Ectodermal cell (in vitro differentiated cells): ENCODE measurements around the gene REP15.

Source experiments
- H3K27ac ChIP-seq: 2 replicates; pipeline ENCODE4 v1.7.0; 2013; ENCODE audit warnings: mild to moderate bottlenecking, low read depth, low read length; ENCODE audit not compliant: insufficient read depth, poor library complexity, severe bottlenecking
- H3K27me3 ChIP-seq: 2 replicates; pipeline ENCODE4 v1.7.0; 2013; ENCODE audit warnings: mild to moderate bottlenecking, low read length; ENCODE audit not compliant: insufficient read depth, control insufficient read depth, poor library complexity, severe bottlenecking
- H3K36me3 ChIP-seq: one replicate; pipeline ENCODE4 v1.7.0; 2013; ENCODE audit warnings: low read length; ENCODE audit not compliant: control insufficient read depth, insufficient read depth
- H3K4me1 ChIP-seq: one replicate; pipeline ENCODE4 v1.7.0; 2013; ENCODE audit warnings: low read length; ENCODE audit not compliant: control insufficient read depth, insufficient read depth
- H3K4me3 ChIP-seq: 2 replicates; pipeline ENCODE4 v1.7.0; 2013; ENCODE audit warnings: low read depth, low read length, control low read depth; ENCODE audit not compliant: insufficient read depth
- H3K9me3 ChIP-seq: 2 replicates; pipeline ENCODE4 v1.7.0; 2013; ENCODE audit warnings: mild to moderate bottlenecking, low read length, moderate library complexity; ENCODE audit not compliant: control insufficient read depth
- WGBS, 2 experiments: methylation state at CpG; one replicate each; pipeline ENCODE4 v1.1.7; 2013; ENCODE audit warnings: missing lambda C conversion rate in 2 of 2; 5-methylcytosine and 5-hydroxymethylcytosine counted together

Gene REP15

GRCh38 chr12:27693403-27693802 is 2.8 kb upstream of the REP15 start:
- Histone ChIP-seq H3K9me3 (no peaks in the 10 kb centered on the region), H3K4me1 (no peaks in the 10 kb centered on the region), H3K4me3 (no peak overlapping the region), H3K27ac (no peak overlapping the region), H3K36me3 (peaks cover 13% of the 10 kb centered on the region), H3K27me3 (no peaks in the 10 kb centered on the region)
- 91 to 100% methylated on average over 1 to 2 of the region's 2 CpGs for WGBS, 2 experiments

- Histone ChIP-seq H3K4me3 (no peak overlapping the region), H3K4me1 (no peaks in the 10 kb centered on the region), H3K27me3 (no peaks in the 10 kb centered on the region), H3K27ac (no peak overlapping the region), H3K9me3 (no peaks in the 10 kb centered on the region), H3K36me3 (peaks cover 9% of the 10 kb centered on the region)
- 91 to 98% methylated on average over 5 to 6 of the region's 6 CpGs for WGBS, 2 experiments
Measured at GRCh38 chr12:27695556-27696292, 523 bp upstream of the REP15 start.

- Histone ChIP-seq H3K4me3 (no peak overlapping the region), H3K4me1 (no peaks in the 10 kb centered on the region), H3K9me3 (no peaks in the 10 kb centered on the region), H3K36me3 (peaks cover 9% of the 10 kb centered on the region), H3K27ac (no peak overlapping the region), H3K27me3 (no peaks in the 10 kb centered on the region)
- WGBS, 2 experiments: 94 to 98% methylated on average over 3 of the region's 3 CpGs
Measured at GRCh38 chr12:27696864-27697564, 767 bp downstream of the REP15 start.

GRCh38 chr12:27703720-27704452 is 7.6 kb downstream of the REP15 start:
- Histone ChIP-seq H3K4me1 (no peaks in the 10 kb centered on the region), H3K27ac (no peak overlapping the region), H3K36me3 (no peaks in the 10 kb centered on the region), H3K9me3 (no peaks in the 10 kb centered on the region), H3K27me3 (no peaks in the 10 kb centered on the region), H3K4me3 (no peak overlapping the region)
- 31 to 35% methylated on average over 4 of the region's 4 CpGs for WGBS, 2 experiments

- 83 to 84% methylated on average over 8 of the region's 8 CpGs for WGBS, 2 experiments
Measured at GRCh38 chr12:27705263-27705662, 9.0 kb downstream of the REP15 start.

GRCh38 chr12:27707216-27707615 is 11.0 kb downstream of the REP15 start:
- H3K9me3 ChIP-seq: no peaks in the 10 kb centered on the region
- H3K4me3 ChIP-seq: no peak overlapping the region
- WGBS, 2 experiments: 89 to 100% methylated on average over 2 of the region's 2 CpGs
- no peaks in the 10 kb centered on the region for H3K27me3 ChIP-seq
- H3K27ac ChIP-seq: no peak overlapping the region
- H3K36me3 ChIP-seq: no peaks in the 10 kb centered on the region
- H3K4me1 ChIP-seq: peaks cover 3% of the 10 kb centered on the region

More at GRCh38 chr12:27705263-27705662, 9.0 kb downstream of the REP15 start:
- no peaks in the 10 kb centered on the region for H3K9me3 ChIP-seq
- no peaks in the 10 kb centered on the region for H3K27me3 ChIP-seq
- no peaks in the 10 kb centered on the region for H3K36me3 ChIP-seq
- no peaks in the 10 kb centered on the region for H3K4me1 ChIP-seq
- H3K27ac ChIP-seq: no peak overlapping the region
- no peak overlapping the region for H3K4me3 ChIP-seq

- Histone ChIP-seq H3K36me3 (peaks cover 5% of the 10 kb centered on the region), H3K27me3 (no peaks in the 10 kb centered on the region), H3K9me3 (no peaks in the 10 kb centered on the region), H3K4me1 (peaks cover 3% of the 10 kb centered on the region), H3K27ac (no peak overlapping the region), H3K4me3 (no peak overlapping the region)
- WGBS, 2 experiments: 92 to 96% methylated on average over 12 of the region's 12 CpGs
Measured at GRCh38 chr12:27709212-27709931, 13.1 kb downstream of the REP15 start.

- H3K9me3 ChIP-seq: no peaks in the 10 kb centered on the region
- no peaks in the 10 kb centered on the region for H3K27me3 ChIP-seq
- H3K4me3 ChIP-seq: peak overlapping the region; percentile 79
- H3K36me3 ChIP-seq: peaks cover 5% of the 10 kb centered on the region
- WGBS, 2 experiments: 65 to 67% methylated on average over 24 of the region's 24 CpGs
- peaks cover 3% of the 10 kb centered on the region for H3K4me1 ChIP-seq
- H3K27ac ChIP-seq: no peak overlapping the region
Measured at GRCh38 chr12:27709932-27710591, 13.8 kb downstream of the REP15 start.

GRCh38 chr12:27710592-27711316 is 14.5 kb downstream of the REP15 start, which contains the start of gene MRPS35:
TSS of gene MRPS35 (plus strand) at chr12:27710832. CDS start at chr12:27710844, 12 bp downstream.
- Histone ChIP-seq H3K4me1 (peaks cover 3% of the 10 kb centered on the region), H3K4me3 (peak within 1 kb of the TSS; percentile 79), H3K27me3 (no peaks in the 10 kb centered on the region), H3K36me3 (peaks cover 5% of the 10 kb centered on the region), H3K27ac (no peak within 1 kb of the TSS), H3K9me3 (no peaks in the 10 kb centered on the region)
- 0% methylated on average over 46 of the region's 46 CpGs for WGBS, 2 experiments
